C4-2B (cell line): ENCODE data around the gene GUCY2F.

Experiments used
- ZFX ChIP-seq: fragments of 450-650 bp; IDR thresholded peaks from 2 replicates; pipeline ENCODE4 v1.6.1; 2017
- TF ChIP-seq, protein P1 (sequence below): fragments of 450-650 bp; conservative IDR thresholded peaks from 2 replicates; pipeline ENCODE4 v1.5.1; 2017; ENCODE audit warnings: mild to moderate bottlenecking

DNA sequence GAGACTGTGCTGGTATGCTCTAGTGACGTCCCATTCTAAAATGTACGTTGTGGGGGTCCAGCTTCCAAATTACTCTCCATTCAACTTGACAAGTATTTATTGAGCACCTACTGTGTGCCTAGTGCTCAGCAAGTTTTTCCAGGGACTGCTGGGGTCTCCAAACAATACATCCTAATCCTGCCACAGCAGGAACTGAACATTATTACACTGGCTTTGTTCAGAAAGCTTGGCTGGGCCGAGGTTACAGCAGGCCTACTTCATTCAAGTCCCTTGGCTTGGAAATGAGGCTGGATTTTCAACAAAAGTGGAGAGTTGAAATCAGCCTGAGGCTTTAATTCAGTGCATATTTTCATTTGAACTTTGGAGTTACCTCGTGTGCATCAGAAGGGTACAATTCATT is 78.0 kb downstream of the GUCY2F start:
- TF ChIP-seq, protein P1, sequence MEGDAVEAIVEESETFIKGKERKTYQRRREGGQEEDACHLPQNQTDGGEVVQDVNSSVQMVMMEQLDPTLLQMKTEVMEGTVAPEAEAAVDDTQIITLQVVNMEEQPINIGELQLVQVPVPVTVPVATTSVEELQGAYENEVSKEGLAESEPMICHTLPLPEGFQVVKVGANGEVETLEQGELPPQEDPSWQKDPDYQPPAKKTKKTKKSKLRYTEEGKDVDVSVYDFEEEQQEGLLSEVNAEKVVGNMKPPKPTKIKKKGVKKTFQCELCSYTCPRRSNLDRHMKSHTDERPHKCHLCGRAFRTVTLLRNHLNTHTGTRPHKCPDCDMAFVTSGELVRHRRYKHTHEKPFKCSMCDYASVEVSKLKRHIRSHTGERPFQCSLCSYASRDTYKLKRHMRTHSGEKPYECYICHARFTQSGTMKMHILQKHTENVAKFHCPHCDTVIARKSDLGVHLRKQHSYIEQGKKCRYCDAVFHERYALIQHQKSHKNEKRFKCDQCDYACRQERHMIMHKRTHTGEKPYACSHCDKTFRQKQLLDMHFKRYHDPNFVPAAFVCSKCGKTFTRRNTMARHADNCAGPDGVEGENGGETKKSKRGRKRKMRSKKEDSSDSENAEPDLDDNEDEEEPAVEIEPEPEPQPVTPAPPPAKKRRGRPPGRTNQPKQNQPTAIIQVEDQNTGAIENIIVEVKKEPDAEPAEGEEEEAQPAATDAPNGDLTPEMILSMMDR: no peak
- no peak for TF ChIP-seq ZFX
